Activated naive CD8-positive, alpha-beta T cell treated with anti-CD3 and anti-CD28 coated beads for 36 hours (primary cell): ENCODE data around the gene OTUB2. TPM values are rescaled to one million over a fixed set of nuclear protein-coding genes. Genes with fewer than 3 reads are reported as not detected.

ENCODE experiments used
- DNase-seq: peaks from one replicate; pipeline ENCODE4 v3.0.0; 2021
- H3K27ac Mint-ChIP-seq: one replicate; pipeline ENCODE4 v1.8.0; 2022; ENCODE audit warnings: mild to moderate bottlenecking, moderate library complexity, mixed read lengths
- H3K27me3 Mint-ChIP-seq: one replicate; pipeline ENCODE4 v1.8.0; 2022; ENCODE audit warnings: mild to moderate bottlenecking, mixed read lengths
- H3K36me3 Mint-ChIP-seq: one replicate; pipeline ENCODE4 v1.8.0; 2021; ENCODE audit warnings: mild to moderate bottlenecking, mixed read lengths
- H3K4me1 Mint-ChIP-seq: one replicate; pipeline ENCODE4 v1.8.0; 2021; ENCODE audit warnings: mixed read lengths
- H3K4me3 Mint-ChIP-seq: one replicate; pipeline ENCODE4 v1.8.0; 2022; ENCODE audit warnings: mild to moderate bottlenecking, moderate library complexity, mixed read lengths
- H3K9me3 Mint-ChIP-seq: one replicate; pipeline ENCODE4 v1.8.0; 2022; ENCODE audit warnings: mixed read lengths
- total RNA-seq, 2 experiments: library from RNA; stranded (reverse); gene quantifications; one replicate each; pipeline ENCODE4 v1.2.3, GENCODE V29; 2021

OTUB2 gene
- total RNA-seq, 2 experiments from 2014 or later = 0.31 to 0.48 TPM

DNA sequence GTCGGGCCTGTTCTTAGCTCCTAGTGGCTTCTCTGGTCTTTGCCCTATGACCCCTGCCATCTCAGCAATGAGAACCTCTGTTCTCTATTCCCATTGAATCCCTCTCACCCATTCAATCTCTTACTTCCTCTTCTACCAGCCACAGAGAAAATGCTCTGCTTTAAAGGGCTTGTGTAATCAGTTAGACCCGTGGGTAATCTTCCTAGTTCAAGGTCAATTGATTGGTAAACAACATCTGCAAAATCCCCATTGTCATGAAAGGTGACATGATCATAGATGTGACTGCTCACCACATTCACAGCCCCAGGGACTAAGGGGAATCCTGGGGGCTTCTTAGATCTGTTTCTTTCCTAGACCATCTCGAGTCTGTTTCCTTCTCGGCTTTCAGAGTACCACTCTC, 36.2 kb upstream of the OTUB2 start:
- no peak overlapping the region for H3K4me3 Mint-ChIP-seq
- no peaks in the 10 kb centered on the region for H3K36me3 Mint-ChIP-seq
- DNase-seq = no peak
- no peaks in the 10 kb centered on the region for H3K27me3 Mint-ChIP-seq
- H3K4me1 Mint-ChIP-seq = peaks cover 24% of the 10 kb centered on the region
- no peaks in the 10 kb centered on the region for H3K9me3 Mint-ChIP-seq
- H3K27ac Mint-ChIP-seq = no peak overlapping the region

DNA sequence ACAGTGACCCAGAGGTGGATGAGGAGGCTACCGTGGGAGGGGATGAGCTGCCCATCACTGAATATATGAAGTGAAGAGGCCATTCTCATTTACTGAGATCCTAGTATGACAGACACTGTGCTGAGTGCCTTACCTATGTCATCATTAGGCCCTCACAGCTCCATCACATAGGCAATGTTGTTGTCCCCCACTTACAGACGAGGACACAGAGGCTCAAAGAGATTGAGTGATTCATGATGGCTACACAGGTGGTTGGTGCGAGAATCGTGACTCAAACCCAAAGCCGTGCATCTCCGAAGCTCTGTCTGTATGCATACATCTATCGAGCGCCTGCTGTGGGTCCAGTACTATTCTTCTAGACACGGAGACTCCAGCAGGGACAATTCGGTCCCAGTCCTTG, 34.9 kb upstream of the OTUB2 start:
- Mint-ChIP-seq H3K4me3 (no peak overlapping the region), H3K27me3 (peaks cover 6% of the 10 kb centered on the region), H3K36me3 (no peaks in the 10 kb centered on the region), H3K4me1 (peaks cover 30% of the 10 kb centered on the region), H3K27ac (no peak overlapping the region), H3K9me3 (no peaks in the 10 kb centered on the region)
- DNase-seq = no peak

- no peak for DNase-seq
- H3K36me3 Mint-ChIP-seq = no peaks in the 10 kb centered on the region
- H3K4me1 Mint-ChIP-seq = peaks cover 30% of the 10 kb centered on the region
- no peak overlapping the region for H3K27ac Mint-ChIP-seq
- no peak overlapping the region for H3K4me3 Mint-ChIP-seq
- H3K27me3 Mint-ChIP-seq = peaks cover 6% of the 10 kb centered on the region
- H3K9me3 Mint-ChIP-seq = no peaks in the 10 kb centered on the region
Observed at GRCh38 chr14:93991649-93992048, 34.5 kb upstream of the OTUB2 start.

- peaks cover 40% of the 10 kb centered on the region for H3K4me1 Mint-ChIP-seq
- DNase-seq = no peak
- H3K4me3 Mint-ChIP-seq = no peak overlapping the region
- peak overlapping the region; percentile 11 for H3K27ac Mint-ChIP-seq
- H3K27me3 Mint-ChIP-seq = peaks cover 6% of the 10 kb centered on the region
- H3K9me3 Mint-ChIP-seq = no peaks in the 10 kb centered on the region
- H3K36me3 Mint-ChIP-seq = no peaks in the 10 kb centered on the region
Observed at GRCh38 chr14:93993382-93993781, 32.8 kb upstream of the OTUB2 start.

DNA sequence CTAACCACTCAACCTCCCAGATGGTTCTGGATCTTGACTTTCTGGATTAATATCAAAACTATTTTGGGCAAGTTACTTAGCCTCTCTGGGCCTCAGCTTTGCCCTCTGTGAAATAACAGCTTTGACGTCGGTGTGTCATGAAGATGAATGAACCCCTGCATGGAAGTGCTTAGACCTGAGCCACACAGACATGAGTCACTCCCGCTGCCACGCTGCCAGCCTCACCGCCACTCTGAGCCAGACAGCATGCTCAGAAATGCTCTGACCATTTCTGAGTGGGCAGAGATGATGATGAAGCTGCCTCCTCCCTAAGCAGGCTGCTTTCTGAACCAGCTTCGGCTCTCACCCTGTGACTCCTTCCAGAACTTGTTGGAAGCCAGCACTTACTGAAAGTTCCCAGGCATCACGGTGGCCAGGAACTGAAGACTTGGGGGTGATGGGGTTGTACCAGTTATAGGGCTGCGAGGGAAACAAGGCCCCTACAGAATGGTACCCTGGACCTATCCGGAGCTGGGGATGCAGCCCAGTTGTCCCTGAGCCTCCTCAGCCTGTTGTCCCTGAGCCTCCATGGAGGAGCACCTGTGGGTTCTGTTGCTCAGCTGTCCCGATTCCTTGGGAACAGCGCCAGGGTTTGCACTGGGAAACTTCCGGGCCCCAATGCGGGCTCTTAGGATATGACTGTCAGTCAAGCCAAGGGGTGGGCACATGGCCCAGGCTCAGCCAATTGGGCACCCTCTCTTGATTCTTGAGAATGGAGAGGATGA, 31.0 kb upstream of the OTUB2 start:
- Mint-ChIP-seq H3K4me3 (no peak overlapping the region), H3K36me3 (no peaks in the 10 kb centered on the region), H3K4me1 (peaks cover 38% of the 10 kb centered on the region), H3K9me3 (no peaks in the 10 kb centered on the region), H3K27ac (peak overlapping the region; percentile 80), H3K27me3 (peaks cover 6% of the 10 kb centered on the region)
- DNase-seq = peak; percentile 64

DNA sequence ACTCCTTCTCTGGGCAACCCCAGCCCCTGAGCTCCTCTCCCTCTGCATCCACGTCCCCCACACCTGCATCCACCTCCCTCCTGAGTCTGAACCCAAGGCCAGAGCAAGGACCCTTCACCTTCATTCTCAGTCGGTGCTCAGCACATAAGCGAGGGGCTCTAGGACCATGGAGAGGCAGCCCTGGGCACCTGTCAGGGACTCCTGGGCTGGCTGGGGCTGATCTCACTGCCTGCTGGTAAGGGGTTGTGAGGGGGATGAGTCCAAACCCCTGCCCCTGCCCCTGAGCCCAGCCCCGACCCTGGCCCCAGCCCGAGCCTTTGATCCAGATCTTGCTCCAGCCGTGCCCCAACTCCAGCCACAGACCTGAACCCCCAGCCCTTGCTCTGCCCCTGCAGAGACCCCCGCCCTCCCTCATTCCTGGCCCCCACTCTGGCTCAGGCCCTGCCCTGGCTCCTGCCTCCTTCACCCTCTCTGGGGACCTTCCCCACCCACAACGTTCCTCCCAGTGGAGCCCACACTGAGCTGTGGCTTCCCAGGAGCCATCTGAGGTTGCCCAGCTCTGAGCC, 29.9 kb upstream of the OTUB2 start:
- no peaks in the 10 kb centered on the region for H3K36me3 Mint-ChIP-seq
- no peak for DNase-seq
- H3K4me3 Mint-ChIP-seq = no peak overlapping the region
- H3K9me3 Mint-ChIP-seq = no peaks in the 10 kb centered on the region
- peaks cover 37% of the 10 kb centered on the region for H3K4me1 Mint-ChIP-seq
- peak overlapping the region; percentile 80 for H3K27ac Mint-ChIP-seq
- peaks cover 6% of the 10 kb centered on the region for H3K27me3 Mint-ChIP-seq

DNA sequence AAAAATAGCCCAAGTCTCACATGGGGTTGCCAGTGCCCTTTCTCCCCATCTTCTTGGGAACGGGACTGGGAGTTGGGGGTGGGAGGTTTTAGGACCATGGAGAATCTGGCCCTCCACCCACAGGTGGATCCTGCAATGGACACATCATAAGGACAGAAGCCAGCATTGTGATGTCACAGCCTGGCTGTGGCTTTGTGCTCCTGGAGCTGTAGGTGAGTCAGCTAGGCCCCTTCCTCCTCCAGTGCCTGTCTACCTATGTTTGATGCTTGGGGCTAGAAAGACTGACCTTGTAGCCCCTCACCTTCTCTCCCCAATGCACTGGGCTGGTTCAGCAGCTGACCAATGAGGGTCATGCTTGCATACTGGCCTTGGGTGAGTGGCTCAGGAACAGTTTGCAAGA, 29.1 kb upstream of the OTUB2 start, which contains the start of gene CCDC197:
CCDC197 (plus strand) TSS at position 220 of the 400 bp plus-strand sequence. CDS start 831 bp downstream, outside the sequence.
- DNase-seq = peak; percentile 28
- H3K9me3 Mint-ChIP-seq = no peaks in the 10 kb centered on the region
- no peak within 1 kb of the TSS for H3K4me3 Mint-ChIP-seq
- H3K27ac Mint-ChIP-seq = peak within 1 kb of the TSS; percentile 80
- H3K4me1 Mint-ChIP-seq = peaks cover 44% of the 10 kb centered on the region
- H3K27me3 Mint-ChIP-seq = peaks cover 6% of the 10 kb centered on the region
- H3K36me3 Mint-ChIP-seq = no peaks in the 10 kb centered on the region

DNA sequence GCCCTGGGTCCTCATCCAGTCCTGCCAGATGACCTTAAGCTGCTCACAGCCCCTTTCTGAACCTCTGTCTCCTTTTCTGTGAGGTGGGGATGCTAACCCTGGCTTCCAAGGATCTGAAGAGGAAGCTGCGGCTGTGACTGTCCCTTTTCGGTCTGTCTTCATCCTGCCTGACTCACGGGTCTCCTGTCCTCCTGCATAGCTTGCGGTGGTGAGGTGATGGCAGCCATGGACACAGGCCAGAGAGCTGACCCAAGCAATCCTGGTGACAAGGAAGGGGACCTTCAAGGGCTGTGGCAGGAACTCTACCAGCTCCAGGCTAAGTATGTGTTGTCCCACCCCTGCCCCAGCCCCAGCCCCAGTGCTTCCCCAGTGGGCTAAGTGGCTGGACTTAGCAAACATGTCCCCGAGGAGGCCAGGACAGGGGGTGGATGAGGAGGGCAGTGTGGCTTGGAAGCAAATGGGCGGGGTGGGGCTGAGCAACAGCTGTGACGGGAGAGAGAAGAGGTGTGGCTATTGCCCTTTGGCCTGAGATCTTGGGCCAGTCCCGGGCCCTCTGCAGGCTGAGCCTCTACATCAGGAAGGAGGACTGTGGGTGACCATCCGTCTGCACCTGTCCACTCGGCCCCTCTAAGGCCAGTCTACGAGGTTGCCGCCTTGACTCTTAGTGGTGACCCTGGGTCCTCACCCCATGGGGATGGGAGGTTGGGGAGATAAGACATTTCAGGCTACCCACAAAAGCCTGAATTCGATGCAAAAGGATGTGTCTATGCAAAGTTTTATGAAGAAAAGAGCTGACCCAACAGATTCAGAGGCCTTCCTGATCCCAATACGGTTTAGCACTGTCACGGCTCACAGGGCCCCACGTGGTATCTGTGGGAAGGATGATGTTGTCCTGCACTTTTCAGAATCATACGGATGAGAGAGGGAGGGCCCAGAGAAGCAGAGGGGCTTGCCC, 27.9 kb upstream of the OTUB2 start:
- Mint-ChIP-seq H3K4me1 (peaks cover 42% of the 10 kb centered on the region), H3K36me3 (no peaks in the 10 kb centered on the region), H3K4me3 (no peak overlapping the region), H3K9me3 (no peaks in the 10 kb centered on the region), H3K27me3 (peaks cover 6% of the 10 kb centered on the region), H3K27ac (no peak overlapping the region)
- DNase-seq = no peak

DNA sequence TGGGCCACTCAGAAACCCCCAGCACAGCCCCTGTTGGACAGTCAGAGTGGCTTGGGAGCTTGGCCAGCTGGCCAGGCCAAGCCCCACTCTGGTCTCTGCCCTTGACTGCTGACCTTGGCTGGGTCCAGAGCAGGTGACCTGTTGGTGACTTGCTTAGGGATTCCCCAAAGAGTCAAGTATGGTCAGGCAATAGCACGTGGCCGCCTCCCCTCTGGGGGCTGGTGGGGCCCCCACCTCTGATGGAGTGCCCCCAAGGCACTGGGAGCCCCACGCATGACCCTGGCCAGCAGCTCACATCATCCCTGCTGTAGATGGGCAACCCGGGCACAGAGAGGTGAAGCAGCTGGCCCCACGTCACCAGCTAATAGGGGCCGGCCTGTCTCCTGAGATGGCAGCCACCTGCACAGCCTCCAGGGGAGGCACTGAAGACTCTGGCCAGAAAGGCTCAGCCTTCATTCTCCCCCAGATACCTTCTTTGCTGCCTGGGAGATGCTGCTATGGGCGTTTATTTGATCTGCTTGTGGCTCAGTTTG, 27.2 kb upstream of the OTUB2 start:
- no peak for DNase-seq
- Mint-ChIP-seq H3K36me3 (no peaks in the 10 kb centered on the region), H3K27me3 (peaks cover 10% of the 10 kb centered on the region), H3K9me3 (no peaks in the 10 kb centered on the region), H3K4me3 (no peak overlapping the region), H3K27ac (no peak overlapping the region), H3K4me1 (peaks cover 40% of the 10 kb centered on the region)

- H3K27me3 Mint-ChIP-seq = peaks cover 13% of the 10 kb centered on the region
- H3K4me1 Mint-ChIP-seq = peaks cover 36% of the 10 kb centered on the region
- no peak for DNase-seq
- no peaks in the 10 kb centered on the region for H3K9me3 Mint-ChIP-seq
- H3K27ac Mint-ChIP-seq = no peak overlapping the region
- H3K4me3 Mint-ChIP-seq = no peak overlapping the region
- no peaks in the 10 kb centered on the region for H3K36me3 Mint-ChIP-seq
Observed at GRCh38 chr14:93999573-93999972, 26.6 kb upstream of the OTUB2 start.

- Mint-ChIP-seq H3K4me3 (no peak overlapping the region), H3K27ac (no peak overlapping the region), H3K9me3 (no peaks in the 10 kb centered on the region), H3K4me1 (peaks cover 32% of the 10 kb centered on the region), H3K27me3 (peaks cover 19% of the 10 kb centered on the region), H3K36me3 (no peaks in the 10 kb centered on the region)
- DNase-seq = no peak
Observed at GRCh38 chr14:94000267-94000666, 25.9 kb upstream of the OTUB2 start.

DNA sequence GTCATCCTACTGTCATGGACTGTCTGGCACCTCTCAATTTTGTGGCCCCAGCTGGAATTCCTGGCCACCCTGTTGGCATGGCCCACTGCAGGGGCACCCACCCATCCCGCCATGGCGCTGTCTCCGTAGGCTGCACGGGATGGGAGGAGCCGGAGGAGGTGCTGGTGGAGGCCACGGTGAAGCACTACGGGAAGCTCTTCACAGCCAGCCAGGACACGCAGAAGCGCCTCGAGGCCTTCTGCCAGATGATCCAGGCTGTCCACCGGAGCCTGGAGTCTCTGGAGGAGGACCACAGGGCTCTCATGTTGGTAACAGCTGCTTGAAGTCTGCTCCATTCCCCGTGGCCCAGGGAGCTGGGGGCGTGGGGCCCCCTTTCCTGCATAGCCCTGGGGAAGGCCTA, 25.1 kb upstream of the OTUB2 start:
- DNase-seq = no peak
- H3K36me3 Mint-ChIP-seq = no peaks in the 10 kb centered on the region
- no peak overlapping the region for H3K4me3 Mint-ChIP-seq
- no peak overlapping the region for H3K27ac Mint-ChIP-seq
- no peaks in the 10 kb centered on the region for H3K9me3 Mint-ChIP-seq
- peaks cover 25% of the 10 kb centered on the region for H3K4me1 Mint-ChIP-seq
- H3K27me3 Mint-ChIP-seq = peaks cover 14% of the 10 kb centered on the region

DNA sequence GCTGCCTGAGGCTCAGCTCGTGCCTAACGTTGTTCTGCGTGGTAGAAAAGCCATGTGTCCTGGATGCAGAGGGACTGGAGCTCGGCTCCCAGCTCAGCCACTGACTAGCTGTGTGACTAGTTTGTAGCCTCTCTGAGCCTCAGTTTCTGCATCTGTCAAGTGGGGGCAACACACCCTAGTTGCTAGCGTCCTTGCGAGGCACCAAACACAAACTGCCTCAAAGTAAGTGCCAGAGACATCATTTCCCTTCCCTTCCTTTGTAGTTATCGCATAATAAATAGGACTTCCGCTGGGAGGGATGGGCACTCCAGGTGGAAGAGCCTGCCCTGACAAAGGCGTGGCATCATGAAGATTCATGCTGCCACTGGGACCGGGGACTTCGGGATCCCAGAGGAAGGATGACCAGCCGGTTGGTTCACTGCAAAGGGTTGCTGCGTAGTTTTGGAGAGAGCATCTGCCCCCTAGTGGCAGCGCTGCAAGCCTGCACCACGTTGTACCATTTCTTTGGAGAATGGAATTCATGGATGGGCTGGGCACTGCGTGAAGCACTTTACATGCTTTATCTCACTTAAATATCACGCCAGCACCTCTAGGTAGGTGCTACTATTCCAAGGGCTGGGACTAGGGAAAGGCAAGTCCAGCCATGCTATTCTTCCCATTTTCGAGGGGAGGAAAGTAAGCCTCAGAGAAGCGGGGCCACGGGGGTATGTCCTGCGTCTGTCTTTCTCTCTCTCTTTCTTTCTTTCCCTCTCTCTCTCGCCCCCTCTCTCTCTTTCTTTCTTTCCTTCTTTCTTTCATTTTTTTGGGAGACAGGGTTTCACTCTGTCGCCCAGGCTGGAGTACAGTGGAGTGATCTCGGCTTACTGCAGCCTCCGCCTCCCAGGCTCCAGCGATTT, 24.4 kb upstream of the OTUB2 start:
- no peaks in the 10 kb centered on the region for H3K9me3 Mint-ChIP-seq
- H3K27ac Mint-ChIP-seq = peak overlapping the region; percentile 43
- H3K27me3 Mint-ChIP-seq = peaks cover 14% of the 10 kb centered on the region
- H3K4me3 Mint-ChIP-seq = no peak overlapping the region
- no peaks in the 10 kb centered on the region for H3K36me3 Mint-ChIP-seq
- peaks cover 23% of the 10 kb centered on the region for H3K4me1 Mint-ChIP-seq
- DNase-seq = peak; percentile 58

DNA sequence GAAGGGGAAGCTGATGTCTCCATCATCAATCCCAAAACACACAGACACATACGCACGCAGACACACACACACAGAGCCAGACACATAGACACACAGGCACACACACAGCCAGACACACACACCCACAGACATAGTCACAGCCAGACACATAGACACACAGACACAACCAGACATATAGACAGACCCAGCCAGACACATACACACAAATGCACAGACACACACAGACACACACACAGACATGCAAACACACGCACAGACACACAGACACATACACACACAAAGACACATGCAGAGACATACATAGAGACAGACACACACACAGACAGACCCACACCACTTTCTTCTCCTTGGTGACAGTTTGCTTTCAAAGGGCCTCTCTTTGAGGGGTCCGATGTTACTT, 22.7 kb upstream of the OTUB2 start:
- Mint-ChIP-seq H3K27ac (no peak overlapping the region), H3K4me3 (no peak overlapping the region), H3K4me1 (peaks cover 19% of the 10 kb centered on the region), H3K9me3 (no peaks in the 10 kb centered on the region), H3K36me3 (no peaks in the 10 kb centered on the region), H3K27me3 (peaks cover 14% of the 10 kb centered on the region)
- no peak for DNase-seq
